Endothelial cell of umbilical vein (primary cell): Measurements from ENCODE around the gene RAB8A.

ENCODE experiments used
- EZH2 ChIP-seq: IDR thresholded peaks from 2 replicates; pipeline ENCODE4 v1.6.1; 2012; ENCODE audit warnings: borderline replicate concordance, low read depth, mild to moderate bottlenecking, moderate library complexity, low read length, inconsistent platforms; ENCODE audit not compliant: severe bottlenecking
- POLR2A ChIP-seq: IDR thresholded peaks from 2 replicates; pipeline ENCODE4 v1.6.1; 2012; ENCODE audit warnings: low read depth, mild to moderate bottlenecking, control low read depth, low read length
- TF ChIP-seq, protein P1 (sequence below), 2 donors: IDR thresholded peaks; 1 replicate in 1 of 2; 2 replicates in 1 of 2; pipeline ENCODE4 v1.5.1; 2011; ENCODE audit warnings: low read length in 2 of 2, mild to moderate bottlenecking in 2 of 2, moderate library complexity in 2 of 2, control low read depth in 1 of 2, inconsistent platforms in 1 of 2, low read depth in 1 of 2; ENCODE audit not compliant: insufficient read depth in 1 of 2; ENCODE audit errors: extremely low read depth in 1 of 2

DNA sequence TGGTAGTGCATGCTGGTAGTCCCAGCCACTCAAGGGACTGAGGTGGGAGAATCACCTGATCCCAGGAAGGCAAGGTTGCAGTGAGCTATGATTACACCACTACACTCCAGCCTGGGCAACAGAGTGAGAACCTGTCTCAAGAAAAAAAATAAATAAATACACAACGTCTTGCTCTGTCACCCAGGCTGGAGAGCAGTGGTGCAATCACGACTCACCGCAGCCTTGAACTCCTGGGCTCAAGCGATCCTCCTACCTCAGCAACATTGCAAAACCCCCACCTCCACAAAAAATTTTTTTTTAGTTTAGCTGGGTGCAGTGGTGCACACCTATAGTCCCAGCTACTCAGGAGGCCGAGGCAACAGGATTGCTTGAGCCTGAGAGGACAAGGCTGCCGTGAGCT, 26.6 kb upstream of the RAB8A start:
- TF ChIP-seq EZH2 (no peak), POLR2A (no peak)
- TF ChIP-seq, protein P1, sequence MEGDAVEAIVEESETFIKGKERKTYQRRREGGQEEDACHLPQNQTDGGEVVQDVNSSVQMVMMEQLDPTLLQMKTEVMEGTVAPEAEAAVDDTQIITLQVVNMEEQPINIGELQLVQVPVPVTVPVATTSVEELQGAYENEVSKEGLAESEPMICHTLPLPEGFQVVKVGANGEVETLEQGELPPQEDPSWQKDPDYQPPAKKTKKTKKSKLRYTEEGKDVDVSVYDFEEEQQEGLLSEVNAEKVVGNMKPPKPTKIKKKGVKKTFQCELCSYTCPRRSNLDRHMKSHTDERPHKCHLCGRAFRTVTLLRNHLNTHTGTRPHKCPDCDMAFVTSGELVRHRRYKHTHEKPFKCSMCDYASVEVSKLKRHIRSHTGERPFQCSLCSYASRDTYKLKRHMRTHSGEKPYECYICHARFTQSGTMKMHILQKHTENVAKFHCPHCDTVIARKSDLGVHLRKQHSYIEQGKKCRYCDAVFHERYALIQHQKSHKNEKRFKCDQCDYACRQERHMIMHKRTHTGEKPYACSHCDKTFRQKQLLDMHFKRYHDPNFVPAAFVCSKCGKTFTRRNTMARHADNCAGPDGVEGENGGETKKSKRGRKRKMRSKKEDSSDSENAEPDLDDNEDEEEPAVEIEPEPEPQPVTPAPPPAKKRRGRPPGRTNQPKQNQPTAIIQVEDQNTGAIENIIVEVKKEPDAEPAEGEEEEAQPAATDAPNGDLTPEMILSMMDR (IDR thresholded peaks at IDR 0.05; ENCODE audit: extremely low read depth in 1 of 2, insufficient read depth in 1 of 2, low read depth in 1 of 2, low read length in 2 of 2): no peak
